Amygdala (tissue), 56 donors: ENCODE measurements around the gene ANKLE2.
"Not testable (repeated sequence)": the region's sequence is repeated elsewhere in the genome, so short reads cannot be mapped to it uniquely, and the experiment has no call there.

Experiments used
- DNase-seq, 56 donors: peaks; one replicate each; lab custom pipeline; 2025; lab: John Stamatoyannopoulos, UW

Gene ANKLE2

GRCh38 chr12:132700212-132700822 lies 61.3 kb downstream of the ANKLE2 start:
- no peak for DNase-seq

DNA sequence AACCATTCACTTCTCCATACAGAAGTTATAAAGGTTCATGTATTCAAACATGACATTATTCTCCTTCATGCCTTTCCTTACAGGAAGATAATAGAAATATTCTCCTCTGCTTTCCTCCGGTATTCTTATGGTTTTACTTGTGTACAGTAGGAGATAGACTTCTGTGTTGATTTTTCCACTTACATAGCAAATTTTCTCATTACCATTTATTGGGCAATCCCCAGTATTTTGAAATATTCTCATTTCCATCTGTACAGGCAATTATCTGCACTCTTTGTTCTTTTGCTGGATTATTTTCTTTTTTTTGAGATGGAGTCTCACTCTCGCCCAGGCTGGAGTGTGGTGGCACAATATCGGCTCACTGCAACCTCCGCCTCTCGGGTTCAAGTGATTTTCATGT lies 63.3 kb downstream of the ANKLE2 start:
- DNase-seq = no peak

DNA sequence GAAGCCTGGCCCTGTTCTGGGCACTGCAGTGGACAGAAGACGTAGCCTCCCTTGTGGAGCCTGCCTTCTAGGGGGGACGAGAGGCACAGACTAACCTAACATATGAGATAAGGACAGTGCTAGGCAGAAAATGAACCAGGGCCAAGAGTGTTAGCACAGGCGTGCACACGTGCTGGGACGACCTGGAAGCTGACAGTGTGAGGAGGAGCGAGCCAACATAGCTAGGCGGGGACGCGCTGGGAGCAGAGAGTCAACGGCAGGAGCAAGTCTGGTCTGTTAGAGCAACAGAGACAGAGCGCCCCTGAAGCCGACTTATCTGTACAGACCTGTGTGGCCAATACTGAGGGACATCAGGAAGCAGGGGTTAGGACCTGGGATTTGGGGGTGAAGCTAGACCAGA lies 66.2 kb downstream of the ANKLE2 start:
- no peak for DNase-seq

DNA sequence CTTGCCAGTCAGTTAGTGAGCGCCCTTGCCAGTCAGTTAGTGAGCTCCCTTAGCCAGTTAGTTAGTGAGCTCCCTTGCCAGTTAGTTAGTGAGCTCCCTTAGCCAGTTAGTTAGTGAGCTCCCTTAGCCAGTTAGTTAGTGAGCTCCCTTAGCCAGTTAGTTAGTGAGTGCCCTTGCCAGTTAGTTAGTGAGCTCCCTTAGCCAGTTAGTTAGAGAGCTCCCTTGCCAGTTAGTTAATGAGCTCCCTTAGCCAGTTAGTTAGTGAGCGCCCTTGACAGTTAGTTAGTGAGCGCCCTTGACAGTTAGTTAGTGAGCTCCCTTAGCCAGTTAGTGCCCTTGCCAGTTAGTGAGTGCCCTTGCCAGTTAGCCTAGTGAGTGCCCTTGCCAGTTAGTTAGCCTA lies 66.7 kb downstream of the ANKLE2 start:
- DNase-seq = not testable (repeated sequence)

DNA sequence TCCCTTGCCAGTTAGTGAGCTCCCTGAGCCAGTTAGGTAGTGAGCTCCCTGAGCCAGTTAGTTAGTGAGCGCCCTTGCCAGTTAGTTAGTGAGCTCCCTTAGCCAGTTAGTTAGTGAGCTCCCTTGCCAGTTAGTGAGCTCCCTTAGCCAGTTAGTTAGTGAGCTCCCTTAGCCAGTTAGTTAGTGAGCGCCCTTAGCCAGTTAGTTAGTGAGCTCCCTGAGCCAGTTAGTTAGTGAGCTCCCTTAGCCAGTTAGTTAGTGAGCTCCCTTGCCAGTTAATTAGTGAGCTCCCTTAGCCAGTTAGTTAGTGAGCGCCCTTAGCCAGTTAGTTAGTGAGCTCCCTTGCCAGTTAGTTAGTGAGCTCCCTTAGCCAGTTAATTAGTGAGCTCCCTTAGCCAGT lies 69.6 kb downstream of the ANKLE2 start:
- not testable (repeated sequence) for DNase-seq

DNA sequence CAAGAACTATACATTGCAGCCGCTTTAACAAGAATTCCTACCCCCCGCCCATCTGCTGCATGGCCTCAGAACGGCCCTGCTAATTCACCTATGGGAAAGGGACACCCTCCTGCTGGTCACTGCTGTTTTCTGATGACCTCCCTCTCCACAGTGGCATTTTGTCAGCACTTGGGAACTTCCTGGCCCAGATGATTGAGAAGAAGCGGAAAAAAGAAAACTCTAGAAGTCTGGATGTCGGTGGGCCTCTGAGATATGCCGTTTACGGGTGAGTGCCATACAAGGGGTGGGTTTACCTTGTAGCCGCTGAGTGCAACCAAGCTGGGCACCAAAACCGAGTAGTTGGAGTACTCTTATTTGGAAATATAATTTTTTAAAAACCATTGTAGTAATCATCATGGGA lies 71.5 kb downstream of the ANKLE2 start:
- no peak for DNase-seq

- no peak for DNase-seq
Observed at GRCh38 chr12:132689227-132689626, 72.4 kb downstream of the ANKLE2 start.

DNA sequence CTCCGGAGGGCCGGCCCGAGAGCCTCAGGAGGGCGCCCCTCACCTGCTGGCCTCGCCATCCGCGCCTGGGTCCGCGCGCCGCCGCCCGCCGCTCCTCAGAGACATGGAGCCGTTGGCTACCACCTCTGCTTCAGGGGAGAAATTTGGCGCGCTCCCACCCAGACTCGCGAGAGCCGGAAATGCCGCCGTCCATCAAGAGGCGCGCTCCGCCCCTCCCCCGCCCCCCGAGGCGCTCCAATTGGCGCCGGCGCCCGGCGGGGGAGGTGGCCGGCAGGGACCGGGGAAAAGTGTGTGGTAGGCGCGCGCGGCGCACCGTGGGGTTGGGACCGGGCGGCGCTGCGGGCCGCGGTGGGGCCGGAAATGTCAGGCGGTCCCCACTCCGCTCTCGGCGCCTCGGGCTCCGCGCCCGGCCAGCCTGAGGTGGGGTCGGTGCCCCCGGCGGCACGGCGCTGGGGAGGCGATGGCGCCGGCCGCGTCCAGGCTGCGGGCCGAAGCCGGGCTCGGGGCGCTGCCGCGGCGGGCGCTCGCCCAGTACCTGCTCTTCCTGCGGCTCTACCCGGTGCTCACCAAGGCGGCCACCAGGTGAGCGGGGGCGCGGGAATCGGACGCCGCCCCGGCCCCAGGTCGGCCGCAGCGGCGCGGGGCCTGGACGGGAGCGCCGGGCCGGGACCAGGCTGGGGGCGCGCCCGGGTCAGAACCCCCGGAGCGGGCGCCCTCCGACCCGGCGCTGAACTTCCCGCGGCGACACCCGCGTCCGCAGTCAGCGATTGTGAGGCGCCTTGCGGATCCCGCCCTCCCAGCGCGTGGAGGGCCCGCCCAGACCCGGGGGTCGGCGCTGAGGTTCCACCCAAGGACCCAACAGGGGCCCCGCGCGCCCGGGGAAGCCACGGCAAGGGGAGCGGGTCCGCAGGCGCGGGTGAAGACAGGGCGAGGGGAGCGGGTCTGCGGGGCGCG lies 74.1 kb downstream of the ANKLE2 start, which contains the start of the genes POLE and PXMP2:
Gene POLE, minus strand, starts transcription at position 132 of the 954 bp plus-strand sequence. Its CDS starts 27 bp downstream, at position 105.
Gene PXMP2, plus strand, starts transcription at position 377 of the 954 bp plus-strand sequence. Its CDS starts 84 bp downstream, at position 461.
- peak; percentile 15 to 95 (median 85) for DNase-seq

GRCh38 chr12:132686825-132687210 lies 74.8 kb downstream of the ANKLE2 start:
- DNase-seq = no peak

- DNase-seq = no peak
Observed at GRCh38 chr12:132685400-132685799, 76.2 kb downstream of the ANKLE2 start.

DNA sequence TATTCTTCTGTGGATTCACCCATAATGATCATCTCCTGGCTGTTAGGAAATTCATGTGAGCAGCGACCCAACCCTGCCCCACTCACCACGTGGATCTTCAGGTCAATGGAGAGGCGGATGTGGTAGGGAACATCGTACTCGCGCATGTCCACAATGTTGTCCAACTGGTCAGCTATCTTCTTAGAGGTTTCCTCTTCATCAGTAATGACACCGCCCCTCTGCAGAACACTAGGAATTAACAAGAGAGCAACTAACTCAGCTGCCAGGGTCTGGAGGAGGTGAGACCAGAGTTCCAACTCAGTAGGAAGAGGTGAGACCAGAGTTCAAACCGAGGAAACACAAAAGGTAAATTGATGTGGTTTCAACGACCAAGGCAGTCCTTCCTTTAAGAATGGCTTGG lies 84.1 kb downstream of the ANKLE2 start:
- no peak for DNase-seq

DNA sequence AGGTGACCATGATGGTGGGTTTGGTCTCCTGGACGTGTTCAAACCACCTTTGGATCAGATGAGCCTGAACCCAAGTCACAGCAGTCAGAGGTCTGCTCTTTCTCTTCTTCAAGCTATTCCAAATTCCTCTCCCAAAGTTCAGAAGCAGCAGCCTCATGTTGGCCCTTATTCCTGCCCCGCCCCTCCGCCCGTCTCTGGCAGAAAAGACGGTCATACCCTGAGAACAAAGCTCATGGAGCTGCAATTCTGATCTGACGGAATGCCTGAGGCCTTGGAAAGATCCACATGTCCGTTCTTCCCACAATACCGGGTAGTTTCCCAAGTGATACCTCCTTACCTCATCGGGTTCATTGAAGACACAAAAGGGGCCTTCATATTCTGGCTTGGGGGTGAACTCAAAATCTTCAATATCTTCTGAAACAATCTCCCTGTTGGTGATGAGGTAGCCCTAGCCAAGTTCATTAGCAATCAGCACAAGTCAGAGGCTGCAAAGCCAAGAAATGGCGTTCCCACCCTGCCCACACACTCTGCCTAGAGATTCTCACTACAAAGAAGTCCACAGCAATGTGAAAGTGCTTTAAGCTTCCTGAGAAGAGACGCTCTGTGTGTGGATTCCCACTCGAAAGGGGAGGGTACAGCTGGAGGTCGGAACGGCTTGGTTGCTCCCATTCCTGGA lies 85.7 kb downstream of the ANKLE2 start:
- DNase-seq = no peak
